HG03432 (cell line): ENCODE results near the gene RNF123.

Experiments
- ATAC-seq: cut with Tn5 transposase; IDR thresholded peaks from one replicate; pipeline ENCODE4 v1.9.1; 2021; ENCODE audit warnings: mild to moderate bottlenecking, moderate library complexity; ENCODE audit not compliant: unreplicated experiment

The RNF123 gene

DNA sequence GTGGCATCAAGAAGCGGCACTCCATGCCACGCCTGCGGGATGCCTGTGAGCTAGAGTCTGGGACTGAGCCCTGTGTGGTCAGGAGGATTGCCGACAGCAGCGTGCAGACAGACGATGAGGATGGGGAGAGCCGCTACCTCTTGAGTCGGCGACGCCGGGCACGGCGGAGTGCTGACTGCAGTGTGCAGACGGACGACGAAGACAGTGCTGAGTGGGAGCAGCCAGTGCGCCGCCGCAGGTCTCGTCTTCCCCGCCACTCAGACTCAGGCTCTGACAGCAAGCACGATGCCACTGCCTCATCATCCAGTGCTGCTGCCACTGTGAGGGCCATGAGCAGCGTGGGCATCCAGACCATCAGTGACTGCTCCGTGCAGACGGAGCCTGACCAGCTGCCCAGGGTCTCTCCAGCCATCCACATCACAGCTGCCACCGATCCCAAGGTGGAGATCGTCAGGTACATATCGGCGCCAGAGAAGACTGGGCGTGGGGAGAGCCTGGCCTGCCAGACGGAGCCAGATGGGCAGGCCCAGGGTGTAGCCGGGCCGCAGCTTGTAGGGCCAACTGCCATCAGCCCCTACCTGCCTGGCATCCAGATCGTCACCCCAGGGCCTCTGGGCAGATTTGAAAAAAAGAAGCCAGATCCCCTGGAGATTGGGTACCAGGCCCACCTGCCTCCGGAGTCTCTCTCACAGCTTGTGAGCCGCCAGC lies 32.0 kb upstream of the RNF123 start:
- ATAC-seq: no peak

DNA sequence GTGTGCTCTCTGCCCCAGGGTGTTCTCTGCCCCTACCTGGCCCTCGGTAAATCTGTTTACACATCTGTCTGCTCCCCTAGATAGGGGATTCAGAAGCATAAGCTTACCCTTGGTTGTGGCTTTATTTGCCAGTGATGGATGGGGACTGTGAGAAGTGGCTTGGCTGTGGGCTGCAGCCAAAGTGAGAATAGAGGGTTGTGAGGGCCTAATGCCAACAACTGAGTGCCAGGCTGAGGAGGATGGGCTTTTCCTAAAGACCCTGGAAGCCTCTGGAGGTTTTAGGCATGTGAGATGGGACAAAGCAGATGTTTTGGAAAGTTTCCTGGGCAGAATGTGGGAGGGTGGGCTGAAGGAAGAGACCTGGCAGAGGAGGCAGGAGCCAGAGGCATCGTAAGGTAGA lies 30.6 kb upstream of the RNF123 start:
- ATAC-seq: no peak

DNA sequence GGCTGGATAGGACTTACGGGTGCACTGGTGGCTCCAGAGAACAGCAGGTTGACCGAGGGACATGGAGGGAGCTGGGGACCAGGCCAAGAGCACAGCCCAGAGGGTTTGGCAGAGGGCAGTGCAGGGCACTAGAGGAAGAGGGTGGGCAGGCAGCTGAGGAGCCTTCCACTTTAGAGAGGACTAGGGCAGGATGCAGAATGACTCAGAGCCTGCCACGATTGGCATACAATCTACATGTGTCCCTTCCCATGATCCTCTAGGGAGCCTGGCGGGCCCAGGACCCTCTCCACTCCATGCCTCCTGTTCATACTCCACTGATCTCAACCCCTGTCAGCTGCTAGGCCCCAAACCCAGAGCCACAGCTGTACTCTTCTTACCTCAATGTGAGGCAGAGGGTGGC lies 29.6 kb upstream of the RNF123 start:
- no peak for ATAC-seq

GRCh38 chr3:49661281-49661680 lies 28.1 kb upstream of the RNF123 start:
- no peak for ATAC-seq

DNA sequence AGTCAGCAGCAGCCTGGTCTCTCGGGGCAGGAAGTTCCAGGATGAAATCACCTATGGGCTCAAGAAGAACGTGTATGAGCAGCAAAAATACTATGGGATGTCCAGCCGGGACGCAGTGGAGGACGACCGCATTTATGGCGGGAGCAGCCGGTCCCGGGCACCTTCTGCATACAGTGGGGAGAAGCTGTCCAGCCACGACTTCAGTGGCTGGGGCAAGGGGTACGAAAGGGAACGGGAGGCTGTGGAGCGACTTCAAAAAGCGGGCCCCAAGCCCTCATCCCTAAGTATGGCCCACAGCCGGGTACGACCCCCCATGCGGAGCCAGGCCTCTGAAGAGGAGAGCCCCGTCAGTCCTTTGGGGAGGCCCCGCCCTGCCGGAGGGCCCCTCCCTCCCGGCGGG lies 27.3 kb upstream of the RNF123 start:
- no peak for ATAC-seq

DNA sequence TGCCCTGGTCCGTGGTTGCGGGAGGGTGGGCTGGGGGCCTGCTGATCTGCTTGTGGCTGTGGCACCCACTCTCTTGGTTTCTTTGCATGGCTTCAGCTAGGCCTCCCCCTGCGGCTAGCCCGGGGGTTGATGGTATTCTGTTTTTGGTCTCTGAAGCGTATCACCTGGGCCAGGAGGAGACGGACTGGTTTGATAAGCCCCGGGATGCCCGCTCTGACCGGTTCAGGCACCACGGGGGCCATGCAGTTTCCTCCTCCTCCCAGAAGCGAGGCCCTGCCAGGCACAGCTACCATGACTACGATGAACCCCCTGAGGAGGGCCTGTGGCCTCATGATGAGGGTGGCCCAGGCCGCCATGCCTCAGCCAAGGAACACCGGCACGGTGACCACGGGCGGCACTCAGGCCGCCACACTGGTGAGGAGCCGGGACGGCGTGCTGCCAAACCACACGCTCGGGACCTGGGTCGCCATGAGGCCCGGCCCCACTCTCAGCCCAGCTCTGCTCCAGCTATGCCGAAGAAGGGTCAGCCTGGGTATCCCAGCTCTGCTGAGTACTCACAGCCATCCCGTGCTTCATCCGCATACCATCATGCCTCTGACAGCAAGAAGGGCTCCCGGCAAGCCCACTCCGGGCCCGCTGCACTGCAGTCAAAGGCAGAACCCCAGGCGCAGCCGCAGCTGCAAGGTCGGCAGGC lies 26.5 kb upstream of the RNF123 start:
- no peak for ATAC-seq

DNA sequence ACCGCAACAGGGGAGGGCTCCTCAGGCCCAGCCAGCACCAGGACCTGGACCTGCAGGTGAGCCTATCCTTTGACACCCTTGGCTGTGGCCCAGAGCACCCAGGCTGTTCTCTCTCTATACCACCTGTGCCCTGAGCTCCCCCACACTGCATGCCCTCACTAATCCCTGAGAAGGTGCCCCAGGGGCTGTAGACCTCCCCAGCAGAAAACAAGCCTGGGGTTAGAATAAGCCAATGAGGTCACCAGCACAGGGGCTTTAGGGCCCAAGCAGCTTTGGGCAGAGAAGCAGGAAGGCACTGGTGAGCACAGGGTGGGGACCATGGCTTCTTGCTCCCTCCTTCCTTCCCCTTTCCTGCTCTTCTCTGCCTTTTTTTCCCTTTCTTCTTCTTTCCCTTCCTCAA lies 25.5 kb upstream of the RNF123 start:
- ATAC-seq: no peak

- ATAC-seq: no peak
These were observed 25.1 kb upstream of the RNF123 start for GRCh38 chr3:49664300-49664699.

- no peak for ATAC-seq
These were observed 23.4 kb upstream of the RNF123 start for GRCh38 chr3:49665822-49666519.

- no peak for ATAC-seq
These were observed 22.8 kb upstream of the RNF123 start for GRCh38 chr3:49666592-49666991.

DNA sequence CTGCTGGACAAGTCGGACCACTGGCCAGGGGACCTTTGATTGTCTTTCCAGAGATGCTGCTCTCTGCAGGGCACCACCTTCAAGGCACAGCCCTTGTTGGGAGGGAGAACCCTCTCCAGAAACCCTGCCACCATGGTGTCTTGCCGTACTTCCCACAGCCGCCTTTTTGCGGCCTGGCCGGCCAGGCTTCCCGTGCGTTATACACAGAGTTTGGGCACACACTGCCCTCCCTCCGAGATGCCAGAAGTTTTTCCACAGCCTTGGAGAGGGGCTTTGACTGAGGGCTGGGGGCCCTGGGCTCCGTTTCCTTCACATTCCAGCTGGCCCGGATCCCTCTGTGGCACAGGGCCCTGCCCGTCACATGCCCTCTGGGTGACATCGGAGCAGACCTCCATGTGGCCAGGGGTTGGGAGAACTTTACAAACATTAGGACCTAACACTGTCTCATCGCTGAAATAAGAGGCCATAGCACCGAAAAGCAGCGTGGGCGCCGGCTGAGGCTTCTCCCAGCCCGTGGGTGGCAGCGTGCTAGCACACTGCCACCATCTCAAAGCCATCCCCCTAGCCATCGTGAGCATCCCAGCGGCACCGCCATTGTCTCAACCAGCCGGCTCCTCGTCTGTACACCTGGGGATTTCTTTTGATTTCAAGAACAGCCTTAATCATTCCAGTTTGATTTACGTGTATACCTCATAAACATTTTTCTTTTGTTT lies 21.5 kb upstream of the RNF123 start:
- ATAC-seq: no peak

GRCh38 chr3:49668414-49668797 lies 21.0 kb upstream of the RNF123 start:
- ATAC-seq: no peak

DNA sequence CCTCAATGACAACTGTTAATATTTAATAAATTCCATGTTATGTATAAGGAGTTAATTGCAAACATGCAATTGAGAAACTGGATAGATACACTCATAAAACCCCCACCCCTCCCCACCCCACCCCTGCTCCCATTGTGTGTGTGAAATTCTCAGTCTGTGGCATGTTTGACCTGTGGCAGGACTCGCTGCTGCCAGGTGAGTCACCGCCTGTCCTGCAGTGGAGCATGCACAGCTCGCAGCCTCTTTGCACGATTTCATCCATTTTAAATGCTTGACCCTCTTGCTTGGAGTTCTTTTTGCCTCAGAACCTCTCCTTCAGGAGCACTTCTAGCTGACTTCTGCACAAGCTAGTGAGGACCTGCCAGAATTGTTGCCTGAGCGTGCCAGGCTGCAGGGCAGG lies 20.5 kb upstream of the RNF123 start:
- ATAC-seq: no peak

DNA sequence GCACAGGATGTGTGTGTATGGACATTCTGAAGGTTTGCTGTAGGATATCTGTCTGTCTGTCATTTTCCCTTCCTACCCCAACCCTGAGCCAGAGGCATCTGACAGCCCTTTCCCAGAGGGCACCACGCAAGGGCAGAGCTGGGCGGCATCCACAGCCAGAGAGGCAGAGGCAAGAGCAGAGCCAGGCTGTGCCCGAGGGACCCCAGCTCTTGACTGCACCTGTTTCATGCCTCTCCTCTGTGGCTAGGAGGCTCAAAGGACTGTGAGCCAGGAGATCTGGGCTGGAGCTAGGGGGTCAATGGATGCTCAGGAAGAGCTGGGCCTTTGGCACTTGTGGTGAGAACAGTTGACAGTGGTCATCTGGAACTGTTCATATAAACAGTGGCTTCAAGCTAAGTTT lies 20.0 kb upstream of the RNF123 start:
- ATAC-seq: no peak

- no peak for ATAC-seq
These were observed 18.4 kb upstream of the RNF123 start for GRCh38 chr3:49670940-49671290.

DNA sequence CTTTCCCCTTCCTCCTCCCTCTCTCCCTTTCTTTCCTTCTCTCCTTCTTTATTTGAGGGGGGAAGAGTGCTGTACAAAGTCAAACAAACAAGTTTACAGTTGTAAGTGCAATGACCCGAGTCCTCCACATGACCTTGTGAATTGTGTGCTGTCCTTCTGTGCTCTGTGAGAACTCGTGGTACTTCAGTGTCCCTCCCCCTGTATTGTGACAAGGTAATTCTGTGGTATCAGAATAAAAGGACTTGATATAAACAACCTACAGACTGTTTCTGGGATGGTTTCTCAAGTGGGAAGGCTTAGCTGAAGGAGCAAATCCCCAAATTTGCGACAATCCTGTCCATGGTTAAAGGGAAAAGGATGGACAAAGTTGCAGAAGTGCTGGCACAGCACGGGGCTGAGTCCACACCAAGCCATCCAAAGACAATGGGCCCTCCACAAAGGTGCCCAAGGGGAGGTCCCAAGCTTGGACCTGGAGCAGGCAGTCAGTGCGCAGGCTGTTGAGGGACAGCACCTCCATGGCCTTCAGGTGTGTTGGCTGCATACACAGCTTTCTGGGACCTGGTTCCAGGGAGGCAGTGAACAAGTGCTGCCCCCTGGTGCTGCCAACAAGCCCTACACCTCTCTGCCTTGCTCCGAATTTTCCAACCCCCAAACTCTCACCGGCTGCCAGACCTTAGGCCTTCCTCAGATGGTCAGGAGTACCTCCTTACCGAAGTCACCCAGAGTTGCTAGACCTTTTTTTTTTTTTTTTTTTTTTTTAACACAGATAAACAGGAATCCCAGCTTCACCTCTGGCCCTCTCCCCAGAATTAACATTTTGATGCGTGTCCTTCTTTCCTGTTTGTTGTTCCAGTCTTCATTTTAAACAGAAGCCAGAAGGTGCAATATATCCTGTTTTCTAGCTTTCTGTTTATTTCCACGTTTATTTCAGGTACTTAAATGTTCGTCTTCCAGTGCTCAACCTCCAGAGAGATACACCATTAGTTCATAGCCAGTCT lies 17.8 kb upstream of the RNF123 start:
- ATAC-seq: no peak

GRCh38 chr3:49673121-49673714 lies 16.1 kb upstream of the RNF123 start:
- ATAC-seq: no peak

DNA sequence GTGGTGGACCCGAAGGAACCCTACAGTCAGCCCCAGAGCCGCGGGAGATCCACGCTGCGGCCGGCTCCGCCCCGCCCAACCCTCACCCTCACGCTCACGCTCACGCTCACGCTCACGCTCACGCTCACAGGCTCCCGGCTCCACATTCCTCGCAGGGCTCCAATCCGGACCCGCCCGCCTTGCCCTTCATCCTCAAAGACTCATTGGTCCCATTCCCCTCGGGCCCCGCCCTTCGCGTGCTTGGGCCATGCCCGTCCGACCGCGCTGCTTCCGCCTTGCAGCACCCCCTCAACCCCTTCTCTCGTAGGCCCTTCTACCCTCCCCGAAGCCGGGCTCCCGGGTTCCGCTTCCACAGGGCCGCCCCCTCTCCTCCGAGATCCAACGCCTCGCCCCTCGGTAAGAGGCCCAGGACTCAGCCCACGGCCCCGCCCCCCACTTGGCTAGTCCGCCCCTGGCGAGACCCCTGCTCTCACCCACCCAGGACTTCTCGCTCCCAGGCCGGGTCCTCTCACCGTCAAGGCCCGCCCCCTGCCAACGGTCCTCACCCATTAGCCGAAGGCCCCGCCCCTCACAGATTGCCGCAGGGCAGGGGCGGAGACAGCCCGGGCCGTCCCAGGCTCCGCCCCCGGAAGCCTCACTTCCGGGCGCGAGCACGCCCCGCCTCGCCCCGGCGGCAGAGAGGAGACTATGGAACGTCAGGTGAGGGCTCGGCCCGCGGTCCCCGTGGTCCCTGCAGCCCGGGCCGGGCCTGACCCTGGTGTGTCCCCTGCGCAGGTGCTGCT lies 15.5 kb upstream of the RNF123 start, which contains the start of gene APEH:
APEH (plus strand) TSS at position 637 of the 782 bp plus-strand sequence; CDS start at position 688, 51 bp downstream.
- ATAC-seq: peak; percentile 85

DNA sequence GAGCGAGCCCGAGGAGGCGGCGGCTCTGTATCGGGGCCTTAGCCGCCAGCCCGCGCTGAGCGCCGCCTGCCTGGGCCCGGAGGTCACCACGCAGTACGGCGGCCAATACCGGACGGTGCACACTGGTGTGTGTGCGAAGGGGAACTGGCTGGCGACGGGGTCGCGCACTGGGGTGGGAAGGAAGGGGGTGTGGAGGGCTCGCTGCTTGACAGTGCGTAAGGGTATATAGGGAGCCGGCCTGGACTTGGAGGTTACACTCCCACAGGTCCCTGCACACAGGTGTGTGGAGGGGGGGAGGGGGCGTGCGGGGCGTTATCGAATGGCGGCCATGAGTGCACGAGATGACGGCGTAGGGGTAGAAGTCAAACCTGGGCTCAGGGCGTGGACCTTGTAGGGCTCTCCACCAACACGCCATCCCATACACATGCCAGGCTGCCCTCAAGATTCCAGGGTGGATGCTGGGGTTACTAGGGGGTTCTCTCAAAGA lies 14.8 kb upstream of the RNF123 start:
- peak; percentile 20 for ATAC-seq
